Measurements from ENCODE around the gene GRM5.

GRM5 gene

DNA sequence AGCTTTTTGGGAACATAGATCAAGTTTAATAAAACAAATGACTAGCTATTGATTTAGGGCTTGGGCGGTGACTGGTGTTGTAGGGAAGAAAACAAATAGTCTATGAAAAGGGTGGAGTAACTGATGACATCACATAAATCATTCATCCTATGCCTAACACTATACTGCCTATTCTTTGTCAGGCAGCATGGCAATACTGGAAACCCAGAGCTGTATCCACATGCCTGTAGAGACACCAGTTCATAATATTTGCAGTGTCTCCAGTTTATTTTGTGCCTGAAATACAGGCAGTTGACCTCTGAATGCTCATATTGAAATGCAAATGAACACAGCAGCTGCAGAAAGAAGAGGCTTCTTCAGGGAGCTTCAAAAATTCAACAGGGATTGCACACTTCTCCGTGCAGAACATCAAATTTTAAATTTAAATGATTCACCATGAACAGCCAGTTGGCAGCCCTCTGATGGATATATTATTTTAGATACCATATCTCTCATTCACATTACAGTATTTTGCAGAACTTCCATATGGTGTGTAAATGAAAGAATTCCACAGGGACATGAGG lies 445.1 kb downstream of the GRM5 start:
- TF ChIP-seq, protein P1, sequence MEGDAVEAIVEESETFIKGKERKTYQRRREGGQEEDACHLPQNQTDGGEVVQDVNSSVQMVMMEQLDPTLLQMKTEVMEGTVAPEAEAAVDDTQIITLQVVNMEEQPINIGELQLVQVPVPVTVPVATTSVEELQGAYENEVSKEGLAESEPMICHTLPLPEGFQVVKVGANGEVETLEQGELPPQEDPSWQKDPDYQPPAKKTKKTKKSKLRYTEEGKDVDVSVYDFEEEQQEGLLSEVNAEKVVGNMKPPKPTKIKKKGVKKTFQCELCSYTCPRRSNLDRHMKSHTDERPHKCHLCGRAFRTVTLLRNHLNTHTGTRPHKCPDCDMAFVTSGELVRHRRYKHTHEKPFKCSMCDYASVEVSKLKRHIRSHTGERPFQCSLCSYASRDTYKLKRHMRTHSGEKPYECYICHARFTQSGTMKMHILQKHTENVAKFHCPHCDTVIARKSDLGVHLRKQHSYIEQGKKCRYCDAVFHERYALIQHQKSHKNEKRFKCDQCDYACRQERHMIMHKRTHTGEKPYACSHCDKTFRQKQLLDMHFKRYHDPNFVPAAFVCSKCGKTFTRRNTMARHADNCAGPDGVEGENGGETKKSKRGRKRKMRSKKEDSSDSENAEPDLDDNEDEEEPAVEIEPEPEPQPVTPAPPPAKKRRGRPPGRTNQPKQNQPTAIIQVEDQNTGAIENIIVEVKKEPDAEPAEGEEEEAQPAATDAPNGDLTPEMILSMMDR (conservative IDR thresholded peaks at IDR 0.05), result no peak
- H3K27ac ChIP-seq, result no peak overlapping the region

DNA sequence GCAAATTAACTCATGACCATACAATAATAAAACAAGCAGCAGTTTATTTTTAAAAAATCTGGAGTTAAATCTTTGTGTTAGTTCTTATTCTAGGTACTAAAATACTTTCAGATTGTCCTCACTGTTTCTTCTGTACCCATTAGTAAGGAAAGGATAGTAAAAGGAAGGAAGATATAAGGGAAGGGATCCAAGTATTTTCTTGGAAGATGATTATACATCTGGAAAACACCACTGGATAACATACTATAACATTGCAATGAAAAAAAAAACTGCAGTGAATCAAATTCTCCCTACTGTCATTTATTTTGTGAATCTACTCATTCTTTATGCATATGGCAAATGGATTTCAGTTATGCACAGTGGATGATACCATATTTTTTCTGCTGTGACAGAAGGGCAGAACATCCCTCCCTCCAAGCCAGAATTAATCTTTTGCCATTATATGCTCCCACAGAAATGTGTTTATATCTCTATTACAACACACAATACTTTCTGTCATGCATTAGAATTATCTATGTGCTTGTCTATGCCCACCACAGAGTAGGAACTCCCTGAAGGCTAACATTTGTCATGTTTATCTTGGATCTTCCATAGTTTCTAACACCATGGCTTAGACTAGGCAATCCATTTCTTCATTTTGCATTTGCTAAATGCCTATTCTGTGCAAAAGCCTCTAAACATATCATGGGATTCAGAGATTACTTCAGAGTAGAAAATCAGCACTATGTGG lies 446.0 kb downstream of the GRM5 start:
- H3K27ac ChIP-seq, result no peak overlapping the region
- TF ChIP-seq, protein P1 (conservative IDR thresholded peaks at IDR 0.05), result no peak

DNA sequence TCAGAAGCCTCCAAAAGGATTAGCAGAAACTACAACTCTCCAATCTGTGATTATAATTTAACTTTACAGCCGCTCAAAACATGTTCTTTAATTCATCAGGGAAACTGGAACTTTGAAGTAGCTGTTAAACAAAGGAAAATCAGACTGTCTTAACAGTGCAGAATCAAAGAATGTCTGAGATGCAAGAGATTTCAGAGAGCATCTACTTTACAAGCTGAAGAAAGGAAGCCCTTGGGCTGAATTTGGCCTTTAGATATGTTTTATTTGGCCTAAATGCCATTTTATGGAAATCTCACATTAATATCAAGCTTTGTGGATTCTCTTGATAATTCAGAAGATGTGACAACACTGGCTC lies 446.7 kb downstream of the GRM5 start:
- TF ChIP-seq, protein P1 (conservative IDR thresholded peaks at IDR 0.05), result no peak
- H3K27ac ChIP-seq, result no peak overlapping the region

DNA sequence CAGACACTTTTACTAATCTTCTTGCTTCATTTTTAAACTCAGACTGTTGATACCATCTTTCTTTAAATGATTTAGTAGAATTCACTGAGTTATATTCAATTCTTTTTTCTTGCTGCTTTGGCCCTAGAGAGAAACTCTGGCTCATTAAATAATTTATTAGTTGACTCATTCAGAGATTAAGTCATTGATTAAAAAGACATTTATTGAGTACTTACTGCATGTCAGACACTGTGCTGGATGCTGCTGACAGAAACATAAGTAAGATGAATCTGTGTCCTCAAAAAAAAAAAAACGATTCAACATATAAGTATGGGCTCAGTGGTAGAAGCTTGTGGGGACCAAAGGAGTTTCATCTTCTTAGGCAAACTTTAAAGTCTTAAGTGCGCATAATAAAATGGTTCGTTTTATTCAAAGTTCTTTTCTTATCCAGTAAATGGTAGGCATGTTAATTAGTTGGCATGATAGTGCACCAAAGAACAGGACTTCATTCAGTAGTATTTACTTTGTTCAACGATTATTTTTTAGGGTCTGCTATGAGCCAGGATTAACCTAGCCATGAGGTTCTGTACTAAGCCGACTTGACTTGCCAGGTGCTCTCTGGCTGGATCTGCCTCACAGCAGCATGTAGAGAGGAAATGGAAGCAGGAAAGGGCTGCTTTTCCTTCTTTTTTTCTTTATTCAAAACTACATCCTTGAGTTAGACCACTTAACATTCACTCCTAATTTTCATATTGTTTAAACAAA lies 447.3 kb downstream of the GRM5 start:
- H3K27ac ChIP-seq, result no peak overlapping the region
- TF ChIP-seq, protein P1 (conservative IDR thresholded peaks at IDR 0.05), result no peak

DNA sequence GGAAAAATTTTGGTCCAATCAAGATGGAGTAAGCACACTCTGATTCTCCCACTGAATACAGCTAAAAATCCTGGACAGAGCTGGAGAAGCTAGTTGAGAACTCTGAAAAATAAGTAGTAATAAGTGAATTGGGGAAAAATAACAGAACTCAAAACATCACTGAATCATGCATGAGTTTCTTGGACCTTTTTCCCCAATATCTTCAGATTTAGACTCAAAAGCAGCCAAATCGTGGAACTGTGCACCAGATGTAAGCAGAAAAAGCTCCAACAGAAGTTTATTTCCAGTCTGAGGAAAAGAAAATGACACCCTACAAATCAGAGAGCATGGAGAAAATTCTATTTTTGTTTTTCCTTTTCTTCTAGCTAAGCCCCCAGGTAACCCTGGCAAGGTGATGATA lies 448.6 kb downstream of the GRM5 start:
- no peak overlapping the region for H3K27ac ChIP-seq
- TF ChIP-seq, protein P1 (conservative IDR thresholded peaks at IDR 0.05), result no peak

DNA sequence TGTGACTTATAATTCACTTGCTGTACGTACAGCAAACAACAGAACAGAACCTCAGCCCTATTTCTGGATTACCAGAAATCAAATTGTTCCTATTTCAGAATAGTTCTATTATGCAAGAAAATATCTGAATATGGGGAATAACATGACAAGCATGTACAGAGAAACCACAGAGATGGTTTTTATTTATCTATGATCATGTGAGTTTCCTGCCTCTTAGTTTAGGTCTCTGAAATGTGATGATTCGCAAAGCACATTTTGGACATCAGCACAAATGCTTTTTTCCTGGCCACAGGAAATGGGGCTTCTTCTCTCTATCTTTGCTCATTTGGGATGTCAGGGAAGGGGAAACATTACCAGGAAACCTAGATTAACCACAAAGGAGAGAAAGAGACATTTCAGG lies 461.5 kb downstream of the GRM5 start:
- TF ChIP-seq, protein P1 (conservative IDR thresholded peaks at IDR 0.05), result no peak
- no peak overlapping the region for H3K27ac ChIP-seq

DNA sequence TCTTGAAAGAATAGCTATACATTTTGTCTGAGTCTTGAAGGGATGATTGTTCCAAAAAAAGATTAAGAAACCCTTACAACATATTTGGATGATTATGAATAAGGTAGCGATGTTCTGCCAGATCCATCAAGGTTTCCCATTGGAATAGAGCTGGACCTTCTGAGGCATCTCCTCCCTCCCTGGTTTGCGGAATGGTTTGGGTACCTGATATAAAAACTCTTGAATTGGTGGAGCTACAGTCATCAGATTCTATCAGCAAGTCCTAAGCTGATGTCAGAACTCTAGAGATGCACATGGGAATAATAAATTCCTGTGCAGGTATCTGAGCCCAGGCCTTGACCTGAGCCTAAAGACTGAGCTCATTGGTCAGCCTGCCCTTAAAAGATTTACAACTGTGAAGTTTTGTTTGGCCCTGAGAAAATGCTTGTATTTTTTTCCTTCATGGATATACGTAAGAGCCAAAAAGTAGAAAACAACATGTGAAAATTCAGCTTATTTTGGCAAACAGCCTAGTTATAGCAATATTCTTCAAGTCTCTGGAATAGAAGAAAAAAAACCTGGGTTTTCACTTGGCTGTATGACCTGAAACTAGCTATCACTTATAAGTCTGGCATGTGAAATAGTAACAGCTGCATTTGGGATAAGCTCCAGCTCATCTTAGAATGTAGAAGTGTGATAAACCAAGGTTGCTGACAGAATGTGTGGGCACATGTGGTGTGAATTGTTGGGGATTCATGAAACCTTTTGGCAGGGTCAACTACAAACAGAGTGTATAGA lies 462.5 kb downstream of the GRM5 start:
- TF ChIP-seq, protein P1 (conservative IDR thresholded peaks at IDR 0.05), result no peak

More for the DNA sequence above, 462.5 kb downstream of the GRM5 start:
- no peak overlapping the region for H3K27ac ChIP-seq
